ENCODE measurements around the gene ATF3.

DNA sequence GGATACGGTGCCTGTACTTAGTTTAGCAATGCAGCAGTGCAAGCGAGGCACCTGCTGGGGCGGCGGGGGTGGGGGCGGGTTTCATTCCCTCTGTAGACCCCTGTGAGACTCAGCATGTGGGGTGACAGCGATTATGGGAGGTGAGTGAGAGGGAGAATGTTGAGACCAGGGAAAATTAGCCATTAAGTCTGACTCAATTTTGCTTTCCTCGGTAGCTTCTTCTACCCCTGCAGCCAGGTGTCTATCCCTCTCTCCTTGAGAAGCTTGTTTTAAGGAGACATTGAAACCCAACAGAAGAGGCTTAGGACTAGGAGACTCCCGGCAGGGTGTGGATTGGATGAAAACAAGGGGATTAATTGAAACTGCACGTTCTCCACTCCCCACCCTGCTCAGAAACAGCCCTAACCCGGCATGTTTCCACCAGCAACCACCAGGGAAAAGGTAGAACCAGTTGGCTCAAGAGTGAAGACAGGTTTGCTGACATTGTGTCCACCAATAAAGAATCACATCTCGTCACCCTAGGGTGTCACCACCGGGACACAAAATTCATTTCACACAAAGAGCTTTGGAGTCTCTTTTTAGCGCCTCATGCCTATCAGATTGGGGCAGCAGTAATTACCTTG is 20.6 kb upstream of the ATF3 start:
- TF ChIP-seq POLR2A (IDR thresholded peaks at IDR 0.05; ENCODE audit: low read depth, low read length): no peak
- no peak for TF ChIP-seq CHD1 (IDR thresholded peaks at IDR 0.05; ENCODE audit: low read depth, low read length)
- TF ChIP-seq, protein P1, sequence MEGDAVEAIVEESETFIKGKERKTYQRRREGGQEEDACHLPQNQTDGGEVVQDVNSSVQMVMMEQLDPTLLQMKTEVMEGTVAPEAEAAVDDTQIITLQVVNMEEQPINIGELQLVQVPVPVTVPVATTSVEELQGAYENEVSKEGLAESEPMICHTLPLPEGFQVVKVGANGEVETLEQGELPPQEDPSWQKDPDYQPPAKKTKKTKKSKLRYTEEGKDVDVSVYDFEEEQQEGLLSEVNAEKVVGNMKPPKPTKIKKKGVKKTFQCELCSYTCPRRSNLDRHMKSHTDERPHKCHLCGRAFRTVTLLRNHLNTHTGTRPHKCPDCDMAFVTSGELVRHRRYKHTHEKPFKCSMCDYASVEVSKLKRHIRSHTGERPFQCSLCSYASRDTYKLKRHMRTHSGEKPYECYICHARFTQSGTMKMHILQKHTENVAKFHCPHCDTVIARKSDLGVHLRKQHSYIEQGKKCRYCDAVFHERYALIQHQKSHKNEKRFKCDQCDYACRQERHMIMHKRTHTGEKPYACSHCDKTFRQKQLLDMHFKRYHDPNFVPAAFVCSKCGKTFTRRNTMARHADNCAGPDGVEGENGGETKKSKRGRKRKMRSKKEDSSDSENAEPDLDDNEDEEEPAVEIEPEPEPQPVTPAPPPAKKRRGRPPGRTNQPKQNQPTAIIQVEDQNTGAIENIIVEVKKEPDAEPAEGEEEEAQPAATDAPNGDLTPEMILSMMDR (conservative IDR thresholded peaks at IDR 0.05; ENCODE audit: low read depth, low read length): no peak
- TF ChIP-seq RFX5 (IDR thresholded peaks at IDR 0.05; ENCODE audit: low read depth, low read length): no peak
- TF ChIP-seq RCOR1 (IDR thresholded peaks at IDR 0.05; ENCODE audit: insufficient replicate concordance, low read length): no peak
- TF ChIP-seq SMC3 (IDR thresholded peaks at IDR 0.05; ENCODE audit: low read depth, low read length): no peak
- TF ChIP-seq, protein P2, sequence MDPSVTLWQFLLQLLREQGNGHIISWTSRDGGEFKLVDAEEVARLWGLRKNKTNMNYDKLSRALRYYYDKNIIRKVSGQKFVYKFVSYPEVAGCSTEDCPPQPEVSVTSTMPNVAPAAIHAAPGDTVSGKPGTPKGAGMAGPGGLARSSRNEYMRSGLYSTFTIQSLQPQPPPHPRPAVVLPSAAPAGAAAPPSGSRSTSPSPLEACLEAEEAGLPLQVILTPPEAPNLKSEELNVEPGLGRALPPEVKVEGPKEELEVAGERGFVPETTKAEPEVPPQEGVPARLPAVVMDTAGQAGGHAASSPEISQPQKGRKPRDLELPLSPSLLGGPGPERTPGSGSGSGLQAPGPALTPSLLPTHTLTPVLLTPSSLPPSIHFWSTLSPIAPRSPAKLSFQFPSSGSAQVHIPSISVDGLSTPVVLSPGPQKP (IDR thresholded peaks at IDR 0.05; ENCODE audit: borderline replicate concordance, low read depth, low read length): no peak
- TF ChIP-seq NFE2L2 (IDR thresholded peaks at IDR 0.05; ENCODE audit: low read depth, low read length): no peak
- TF ChIP-seq RAD21 (IDR thresholded peaks at IDR 0.05; ENCODE audit: low read length): no peak
